Testis (tissue), 3 donors: ENCODE results near the gene UBD. TPM values are rescaled to one million over a fixed set of nuclear protein-coding genes. Genes with fewer than 3 reads are reported as not detected.

Experiments
- DNase-seq: peaks from one replicate; pipeline ENCODE4 v3.0.0-alpha.2; 2019
- H3K27ac ChIP-seq, 2 donors: fragments of 200-600 bp; sonication (generic); one replicate each; pipeline ENCODE4 v1.5.1; 2019
- H3K27me3 ChIP-seq: fragments of 200-600 bp; sonication (generic); one replicate; pipeline ENCODE4 v1.5.1; 2019
- H3K36me3 ChIP-seq: fragments of 200-600 bp; sonication (generic); one replicate; pipeline ENCODE4 v1.5.1; 2017; ENCODE audit warnings: low read depth; ENCODE audit errors: missing control alignments
- H3K4me1 ChIP-seq: fragments of 200-600 bp; sonication (generic); one replicate; pipeline ENCODE4 v1.5.1; 2019
- H3K4me3 ChIP-seq, 2 donors: fragments of 200-600 bp; sonication (generic); one replicate each; pipeline ENCODE4 v1.5.1; 2017 to 2019
- H3K9me3 ChIP-seq: fragments of 200-600 bp; sonication (generic); one replicate; pipeline ENCODE4 v1.5.1; 2017
- POLR2A ChIP-seq: fragments of 450-650 bp; IDR thresholded peaks from one replicate; pipeline ENCODE4 v1.6.1; 2017; ENCODE audit warnings: antibody characterized with exemption, mild to moderate bottlenecking, moderate library complexity
- WGBS, 2 donors: methylation state at CpG; one replicate each; pipeline ENCODE4 v1.1.5; 2018; 5-methylcytosine and 5-hydroxymethylcytosine counted together
- intact Hi-C: fragments of 100-400 bp; cut with DNase I; formaldehyde crosslinking; loops from one replicate; pipeline ENCODE4 v1.15.1; 2023; ENCODE audit warnings: low total_unique reads
- polyA plus RNA-seq: library from polyadenylated mRNA; stranded (reverse); fragments of 350-450 nt; fragmentation: Illumina TruSeq; extraction: RNeasy Lipid Tissue Mini Kit (QIAGEN cat#74804); gene quantifications from one replicate; pipeline ENCODE4 v1.2.3, GENCODE V29; 2014; ENCODE audit warnings: low read depth, low replicate concordance; ENCODE audit not compliant: insufficient read depth
- total RNA-seq, 2 donors: library from RNA; depleted of rRNA; stranded (reverse); fragments of >200 nt; gene quantifications; one replicate each; pipeline ENCODE4 v1.2.3, GENCODE V29; 2016
- TF ChIP-seq, protein P1 (sequence below), 3 experiments: fragments of 450-650 bp in 2 of 3; fragments of 200-600 bp in 1 of 3; sonication (generic) in 1 of 3; IDR thresholded peaks; one replicate each; pipeline ENCODE4 v1.5.1; 2016 to 2019; ENCODE audit warnings: antibody characterized with exemption in 3 of 3, mild to moderate bottlenecking in 2 of 3, moderate library complexity in 1 of 3

UBD gene
- total and polyA plus RNA-seq, 3 donors from 2014 or later, result 0.25 to 8.0 TPM; not detected in 1

DNA sequence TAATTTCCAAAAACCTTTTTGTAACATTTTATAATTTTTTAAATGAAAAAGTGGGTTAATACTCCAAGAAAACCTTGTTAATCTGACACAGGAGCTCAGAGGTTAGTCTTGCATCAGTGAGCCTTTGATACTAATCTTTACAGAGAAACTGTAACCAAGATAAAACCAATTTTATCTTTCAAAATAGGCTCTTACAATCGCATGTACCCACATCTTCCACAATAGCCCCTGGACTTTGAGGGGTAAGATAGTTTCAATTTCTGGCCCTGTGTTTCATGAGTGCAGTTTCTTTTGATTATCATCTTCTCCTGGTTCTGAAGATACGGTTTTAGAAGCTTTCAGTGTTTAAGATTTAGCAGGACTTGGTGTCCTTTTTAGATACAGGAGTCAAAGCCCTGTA lies 37.3 kb downstream of the UBD start:
- H3K27me3 ChIP-seq, result no peaks in the 10 kb centered on the region
- H3K4me1 ChIP-seq, result no peaks in the 10 kb centered on the region
- TF ChIP-seq, protein P1, sequence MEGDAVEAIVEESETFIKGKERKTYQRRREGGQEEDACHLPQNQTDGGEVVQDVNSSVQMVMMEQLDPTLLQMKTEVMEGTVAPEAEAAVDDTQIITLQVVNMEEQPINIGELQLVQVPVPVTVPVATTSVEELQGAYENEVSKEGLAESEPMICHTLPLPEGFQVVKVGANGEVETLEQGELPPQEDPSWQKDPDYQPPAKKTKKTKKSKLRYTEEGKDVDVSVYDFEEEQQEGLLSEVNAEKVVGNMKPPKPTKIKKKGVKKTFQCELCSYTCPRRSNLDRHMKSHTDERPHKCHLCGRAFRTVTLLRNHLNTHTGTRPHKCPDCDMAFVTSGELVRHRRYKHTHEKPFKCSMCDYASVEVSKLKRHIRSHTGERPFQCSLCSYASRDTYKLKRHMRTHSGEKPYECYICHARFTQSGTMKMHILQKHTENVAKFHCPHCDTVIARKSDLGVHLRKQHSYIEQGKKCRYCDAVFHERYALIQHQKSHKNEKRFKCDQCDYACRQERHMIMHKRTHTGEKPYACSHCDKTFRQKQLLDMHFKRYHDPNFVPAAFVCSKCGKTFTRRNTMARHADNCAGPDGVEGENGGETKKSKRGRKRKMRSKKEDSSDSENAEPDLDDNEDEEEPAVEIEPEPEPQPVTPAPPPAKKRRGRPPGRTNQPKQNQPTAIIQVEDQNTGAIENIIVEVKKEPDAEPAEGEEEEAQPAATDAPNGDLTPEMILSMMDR (IDR thresholded peaks at IDR 0.05), result no peak
- TF ChIP-seq POLR2A, result no peak
- 62 to 64% methylated on average over 2 of the region's 2 CpGs for WGBS, 2 donors
- no peak overlapping the region for H3K27ac ChIP-seq
- no peaks in the 10 kb centered on the region for H3K9me3 ChIP-seq
- no peak overlapping the region for H3K4me3 ChIP-seq
- no peaks in the 10 kb centered on the region for H3K36me3 ChIP-seq
- no peak for DNase-seq
- intact Hi-C loops, result no loop called here

DNA sequence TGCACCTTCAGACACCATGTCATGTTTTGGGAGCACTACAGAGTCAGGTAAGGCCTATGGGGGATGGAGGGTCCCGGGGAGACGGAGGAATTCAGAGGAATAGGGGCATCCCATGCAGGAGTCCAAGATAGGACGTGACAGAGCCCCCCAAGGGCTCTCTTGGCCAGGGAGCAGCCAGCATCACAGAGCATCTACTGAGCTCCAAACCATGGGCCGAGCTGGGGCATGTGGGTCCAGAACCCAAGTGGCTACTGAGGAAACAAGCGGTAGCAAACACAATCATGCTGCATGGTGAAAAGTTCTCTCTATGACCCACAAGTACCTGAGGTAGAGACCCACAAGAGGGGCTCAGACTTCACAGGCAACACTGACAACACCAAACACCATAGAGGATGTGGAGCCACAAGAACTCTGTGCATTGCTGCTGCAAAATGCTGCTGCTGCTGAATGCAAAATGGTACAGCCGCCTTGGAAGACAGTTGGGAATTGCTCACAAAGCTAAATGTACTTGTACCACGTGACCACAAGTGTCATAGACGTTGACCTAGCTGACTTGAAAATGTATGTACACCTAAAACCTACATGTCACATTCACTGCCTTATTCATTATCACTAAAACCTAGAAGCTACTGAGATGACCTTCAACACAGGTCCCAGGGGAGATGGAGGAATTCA lies 38.4 kb downstream of the UBD start:
- no peak for DNase-seq
- no peaks in the 10 kb centered on the region for H3K9me3 ChIP-seq
- intact Hi-C loops, result no loop called here
- no peaks in the 10 kb centered on the region for H3K4me1 ChIP-seq
- no peak overlapping the region for H3K4me3 ChIP-seq
- H3K36me3 ChIP-seq, result no peaks in the 10 kb centered on the region
- 66 to 83% methylated on average over 8 of the region's 8 CpGs for WGBS, 2 donors
- TF ChIP-seq, protein P1 (IDR thresholded peaks at IDR 0.05), result no peak
- no peak overlapping the region for H3K27ac ChIP-seq
- no peaks in the 10 kb centered on the region for H3K27me3 ChIP-seq

DNA sequence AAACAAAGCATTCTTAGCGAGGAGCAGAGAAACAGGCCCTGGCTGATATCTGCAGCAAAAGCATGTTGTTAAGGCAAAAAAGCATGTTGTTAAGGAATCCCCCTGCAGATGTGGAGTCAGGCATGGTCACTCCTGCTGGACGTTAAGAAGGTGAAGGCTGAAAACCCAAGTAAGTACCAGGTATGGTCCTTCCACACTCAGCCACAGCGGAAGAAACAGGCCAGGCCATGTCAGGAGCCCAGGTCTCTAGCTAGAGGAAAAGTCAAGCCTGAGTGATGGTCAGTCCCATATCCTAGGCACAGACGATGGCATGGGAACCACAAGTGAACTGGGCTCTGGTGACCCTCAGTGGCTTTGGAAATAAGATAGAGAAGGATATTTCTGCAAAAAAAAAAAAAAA lies 39.3 kb downstream of the UBD start:
- H3K4me3 ChIP-seq, result no peak overlapping the region
- H3K27ac ChIP-seq, result no peak overlapping the region
- no peaks in the 10 kb centered on the region for H3K27me3 ChIP-seq
- intact Hi-C loops, result no loop called here
- H3K9me3 ChIP-seq, result no peaks in the 10 kb centered on the region
- WGBS, 2 donors, result 78 to 88% methylated on average over 4 of the region's 4 CpGs
- no peak for DNase-seq
- no peaks in the 10 kb centered on the region for H3K4me1 ChIP-seq
- H3K36me3 ChIP-seq, result no peaks in the 10 kb centered on the region
- no peak for TF ChIP-seq POLR2A
- TF ChIP-seq, protein P1 (IDR thresholded peaks at IDR 0.05), result no peak

DNA sequence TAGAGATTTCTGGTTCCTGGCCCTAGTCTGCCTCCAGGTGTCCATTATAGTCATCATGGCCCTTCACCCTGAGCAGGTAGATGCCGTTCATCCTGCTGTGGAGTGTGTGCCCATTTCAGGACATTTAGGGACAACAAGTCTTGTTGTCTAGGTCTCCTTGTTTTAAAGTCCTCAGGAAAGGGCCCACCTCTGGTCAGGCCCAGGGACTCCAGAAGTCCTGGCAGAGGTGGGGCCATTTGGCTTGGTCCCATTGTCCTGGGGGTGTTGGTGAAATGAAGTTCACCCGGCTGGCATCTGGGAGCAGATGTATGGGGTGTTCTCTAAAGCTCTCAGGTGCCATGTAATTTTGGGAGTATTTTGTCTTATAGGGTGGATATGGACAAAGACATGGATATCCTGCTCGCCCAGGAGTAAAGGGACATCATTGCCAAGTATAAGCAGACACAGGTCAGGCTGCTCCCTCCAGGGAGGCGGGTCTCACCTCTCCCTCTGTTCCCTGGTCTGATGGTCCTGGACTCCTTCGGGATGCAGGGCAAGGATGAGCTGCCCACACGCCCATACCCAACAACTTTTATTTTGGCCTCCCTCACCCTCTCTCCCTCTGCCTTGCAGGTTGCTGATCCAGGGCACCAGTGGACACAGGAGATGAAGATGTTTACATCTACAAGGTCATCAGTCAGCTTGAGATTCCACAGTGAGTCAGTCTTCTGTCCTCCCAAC lies 40.1 kb downstream of the UBD start:
- Histone ChIP-seq H3K4me3 (no peak overlapping the region), H3K4me1 (no peaks in the 10 kb centered on the region), H3K36me3 (no peaks in the 10 kb centered on the region), H3K27me3 (no peaks in the 10 kb centered on the region), H3K27ac (no peak overlapping the region), H3K9me3 (no peaks in the 10 kb centered on the region)
- TF ChIP-seq POLR2A, result no peak
- TF ChIP-seq, protein P1 (IDR thresholded peaks at IDR 0.05), result no peak
- intact Hi-C loops, result no loop called here
- WGBS, 2 donors, result 88 to 90% methylated on average over 6 of the region's 6 CpGs
- no peak for DNase-seq
